ENCODE measurements around the gene TEX22.

The TEX22 gene

DNA sequence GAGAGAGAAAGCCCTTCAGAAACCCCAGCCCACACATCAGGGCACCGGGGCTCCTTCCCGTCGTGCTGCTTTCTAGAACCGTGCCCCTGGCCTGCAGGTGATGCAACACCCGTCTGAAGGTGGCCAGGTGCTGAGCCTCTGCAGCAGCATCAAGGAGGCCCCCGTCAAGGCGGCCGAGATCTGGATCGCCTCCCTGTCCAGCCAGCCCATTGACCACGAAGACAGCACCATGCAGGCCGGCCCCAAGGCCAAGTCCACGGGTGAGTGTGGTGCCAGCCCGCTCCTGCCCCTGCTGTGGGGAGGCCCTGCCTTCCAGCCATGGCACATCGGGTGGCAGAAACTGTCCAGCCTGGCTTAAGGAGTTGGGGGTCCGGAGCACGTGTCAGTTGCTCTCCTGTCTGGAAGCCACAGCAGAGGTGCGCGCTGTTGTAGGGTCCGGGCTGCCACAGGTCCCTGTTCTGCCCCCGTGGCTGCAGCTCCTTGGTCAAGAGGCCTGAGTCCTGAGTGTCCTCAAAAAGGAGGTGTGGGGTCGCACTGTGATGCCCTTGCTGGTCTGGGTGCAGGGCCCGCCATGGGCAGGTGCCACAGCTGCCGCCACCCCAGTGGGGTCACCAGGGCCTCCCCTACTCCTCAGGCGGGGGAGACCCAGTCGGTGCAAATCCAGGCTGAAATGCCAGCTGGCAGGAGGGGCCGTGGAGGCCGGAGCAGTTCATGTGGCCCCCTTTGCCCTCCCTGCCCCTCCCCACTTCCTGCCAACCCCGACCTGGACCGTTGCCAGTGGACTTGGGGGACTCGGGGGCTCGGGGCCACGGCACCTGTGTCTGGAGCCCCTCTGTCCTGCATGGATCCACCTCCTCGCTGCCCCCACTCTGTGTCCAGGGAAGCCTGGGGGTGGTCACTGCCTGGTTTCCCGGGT is 31.0 kb upstream of the TEX22 start:
- DNase-seq: no peak

DNA sequence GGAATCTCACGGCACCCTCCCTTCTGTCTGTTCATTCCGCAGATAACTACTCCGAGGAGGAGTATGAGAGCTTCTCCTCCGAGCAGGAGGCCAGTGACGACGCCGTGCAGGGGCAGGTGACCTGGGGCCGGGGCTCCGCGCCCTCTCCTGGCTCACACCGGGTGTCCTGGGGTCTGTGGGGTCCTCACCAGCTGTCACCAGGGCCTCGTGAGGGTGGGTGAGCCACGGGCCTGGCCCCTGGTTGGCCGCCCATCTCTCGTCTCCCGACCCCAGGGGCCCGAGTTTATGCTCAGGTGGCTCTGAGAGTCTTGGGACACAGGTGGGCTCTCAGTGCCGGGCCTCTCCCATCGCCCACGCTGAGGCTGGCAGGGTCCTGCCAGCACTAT is 30.3 kb upstream of the TEX22 start:
- DNase-seq: no peak

DNA sequence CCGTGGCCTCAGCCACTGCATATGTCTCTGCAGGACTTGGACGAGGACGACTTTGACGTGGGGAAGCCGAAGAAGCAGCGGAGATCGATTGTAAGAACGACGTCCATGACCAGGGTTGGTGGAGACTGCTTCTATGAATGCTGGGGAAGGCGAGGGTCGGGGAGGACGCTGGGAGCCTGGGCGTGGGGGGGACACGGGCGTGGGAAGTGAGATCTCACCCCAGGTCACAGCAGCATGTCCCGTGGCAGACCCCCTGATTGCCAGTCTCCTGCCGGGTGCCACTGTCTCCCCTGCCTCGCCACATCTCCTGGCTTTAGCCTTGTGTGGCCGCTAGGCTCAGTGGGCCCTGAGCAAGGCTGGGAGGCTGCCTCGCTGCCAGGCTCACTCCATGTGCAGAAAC is 29.9 kb upstream of the TEX22 start:
- no peak for DNase-seq

DNA sequence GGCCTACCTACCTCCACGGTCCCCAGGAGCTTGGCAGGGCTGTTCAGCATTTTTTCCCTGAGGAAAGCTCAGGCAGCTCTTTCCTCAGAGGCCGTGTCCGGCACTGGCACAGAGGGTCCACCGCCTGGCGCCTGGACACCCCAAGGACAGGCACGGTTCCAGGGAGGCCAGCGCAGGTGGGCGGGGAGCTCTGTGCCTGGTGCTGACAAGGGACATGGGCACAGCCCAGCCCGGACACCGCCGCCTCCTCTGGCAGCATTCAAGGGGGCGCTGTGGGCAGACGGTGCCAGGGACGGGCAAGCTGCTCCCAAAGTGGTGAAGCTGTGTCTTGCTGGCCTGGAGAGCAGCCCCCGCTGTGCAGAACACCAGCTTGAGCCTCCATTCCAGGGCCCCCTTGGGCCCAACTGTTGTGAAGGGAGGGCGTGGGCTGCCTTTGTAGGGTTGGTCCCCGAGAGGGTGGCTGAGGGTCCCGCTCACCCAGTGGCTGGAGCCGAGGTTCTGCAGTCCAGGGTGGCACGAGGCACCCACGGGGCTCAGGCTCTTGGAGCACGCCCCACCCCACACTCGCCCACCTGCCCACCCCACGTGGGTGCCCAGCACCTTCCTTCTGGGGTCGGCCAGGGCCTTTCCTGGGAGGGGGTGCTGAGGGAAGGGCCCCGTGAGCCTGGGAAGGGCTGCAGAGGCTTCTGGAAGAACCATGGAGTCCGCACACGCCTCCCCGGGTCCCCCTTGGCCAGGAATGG is 29.3 kb upstream of the TEX22 start:
- DNase-seq: no peak

DNA sequence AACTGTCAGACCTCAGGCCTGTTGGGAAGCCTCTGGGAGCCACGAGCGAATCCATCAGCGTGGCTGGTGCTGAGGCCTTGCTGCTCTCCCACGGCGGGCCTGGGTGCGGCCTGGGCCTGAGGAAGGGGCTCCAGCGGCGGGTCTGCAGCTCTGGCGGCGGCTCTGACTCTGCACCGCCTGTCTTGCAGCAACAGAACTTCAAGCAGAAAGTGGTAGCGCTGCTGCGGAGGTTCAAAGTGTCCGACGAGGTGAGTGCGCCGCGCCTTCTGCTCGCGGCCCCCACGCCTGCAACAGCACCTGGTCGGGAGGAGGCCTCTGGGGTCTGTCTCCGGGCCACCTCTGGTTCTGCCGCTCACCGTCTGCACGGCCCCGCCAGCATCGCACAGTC is 28.7 kb upstream of the TEX22 start:
- no peak for DNase-seq

DNA sequence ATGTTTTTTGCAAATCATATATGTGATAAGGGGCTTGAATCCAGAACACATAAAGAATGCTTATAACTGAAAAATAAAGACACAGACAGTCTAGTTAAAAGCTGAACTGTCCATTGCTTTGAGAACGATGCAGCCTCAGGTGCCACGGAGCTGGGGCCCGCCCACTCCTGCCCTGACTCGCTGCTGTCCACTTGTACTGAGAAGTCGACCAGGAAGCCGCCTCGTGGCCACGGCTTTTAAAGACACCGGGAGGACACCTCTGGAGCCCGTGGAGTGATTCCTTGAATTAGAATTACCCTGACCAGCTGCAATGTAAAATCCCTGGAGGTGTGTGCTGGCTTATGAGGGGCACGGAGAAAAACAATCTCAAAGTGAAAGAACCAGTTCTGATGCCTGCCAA is 23.9 kb upstream of the TEX22 start:
- no peak for DNase-seq

DNA sequence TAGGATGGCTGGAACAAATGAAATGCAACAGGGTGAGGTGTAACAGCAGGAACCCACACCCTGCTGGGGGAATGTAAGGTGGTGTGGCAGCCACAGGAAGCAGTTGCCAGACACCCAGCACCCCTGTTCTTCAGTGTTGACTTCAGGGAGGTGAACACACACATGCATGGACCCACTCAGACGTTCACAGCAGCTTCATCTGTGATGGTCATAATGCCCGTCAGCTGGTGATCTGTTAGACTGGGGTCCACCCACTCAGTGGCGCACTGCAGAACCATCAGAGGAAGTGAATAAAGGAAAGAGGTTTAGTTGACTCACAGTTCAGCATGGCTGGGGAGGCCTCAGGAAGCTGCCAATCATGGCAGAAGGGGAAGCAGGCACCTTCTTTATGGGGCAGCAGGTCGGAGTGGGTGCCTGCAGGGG is 22.7 kb upstream of the TEX22 start:
- DNase-seq: no peak

DNA sequence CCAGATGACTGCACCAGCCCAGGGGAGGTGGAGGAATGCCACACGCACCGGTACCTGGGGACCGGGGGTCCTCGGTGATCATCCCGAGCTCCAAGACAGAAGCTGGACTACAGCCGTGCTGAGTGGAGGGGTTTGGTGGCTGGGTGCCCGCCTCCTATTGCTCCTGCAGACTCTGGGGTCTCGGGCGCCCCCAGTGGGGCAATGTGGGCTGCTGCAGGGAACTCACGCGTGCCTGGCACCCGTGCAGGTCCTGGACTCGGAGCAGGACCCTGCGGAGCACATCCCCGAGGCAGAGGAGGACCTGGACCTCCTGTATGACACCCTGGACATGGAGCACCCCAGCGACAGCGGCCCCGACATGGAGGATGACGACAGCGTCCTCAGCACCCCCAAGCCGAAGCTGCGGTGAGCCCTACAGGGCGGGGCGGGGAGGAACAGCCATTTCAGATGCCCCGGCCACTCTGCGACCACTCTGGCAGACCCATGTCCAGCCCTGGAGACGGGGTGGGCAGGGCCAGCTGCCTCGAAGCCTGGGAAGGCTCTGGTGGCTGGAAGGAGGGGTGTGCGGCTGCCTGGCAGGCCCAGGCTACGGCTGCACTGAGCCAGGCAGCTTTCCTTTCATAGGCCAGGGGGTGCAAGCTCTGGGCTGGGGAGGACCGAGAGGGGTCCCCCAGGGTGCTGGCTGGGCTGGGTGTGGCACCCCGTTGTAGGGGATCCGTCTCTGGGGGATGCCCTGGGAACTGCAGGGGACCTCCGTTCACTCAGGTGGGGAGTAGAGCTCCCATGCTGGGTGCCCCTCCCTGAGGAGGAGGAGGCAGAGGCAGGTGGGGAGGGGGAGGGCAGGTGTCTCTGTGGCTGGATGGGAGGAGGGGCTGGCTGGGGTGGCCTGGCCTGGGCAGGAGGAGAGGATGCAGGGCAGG is 21.6 kb upstream of the TEX22 start:
- DNase-seq: no peak

DNA sequence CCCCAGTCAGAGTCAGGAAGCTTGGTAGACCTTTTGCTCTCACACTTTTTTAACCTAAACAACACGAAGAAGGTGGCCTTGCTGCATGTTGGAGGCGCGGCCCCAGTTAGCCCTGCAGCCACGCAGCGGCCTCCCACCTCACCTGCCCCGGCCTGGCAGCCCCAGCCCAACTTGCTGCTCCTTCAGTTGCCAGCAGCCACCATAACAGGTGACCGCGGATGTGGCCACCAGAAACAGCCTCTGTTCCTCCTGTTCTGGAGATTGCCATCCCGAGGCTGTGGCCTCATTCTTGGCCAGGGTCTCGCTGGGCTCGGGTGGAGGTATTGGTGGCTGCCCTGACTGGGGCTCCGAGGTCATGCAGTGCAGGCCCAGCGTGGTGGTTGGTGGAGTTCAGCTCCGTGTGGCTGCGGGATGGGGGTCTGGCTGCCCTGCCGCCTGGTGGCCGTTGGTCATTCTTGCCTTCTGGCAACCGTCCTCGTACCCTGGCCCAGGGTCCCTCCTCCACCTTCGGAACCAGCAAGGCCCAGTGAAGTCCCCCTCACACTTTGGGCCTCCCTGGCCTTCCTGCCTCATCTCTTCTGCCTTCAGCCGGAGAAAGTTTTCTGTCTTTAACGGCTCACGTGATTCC is 20.7 kb upstream of the TEX22 start:
- no peak for DNase-seq

DNA sequence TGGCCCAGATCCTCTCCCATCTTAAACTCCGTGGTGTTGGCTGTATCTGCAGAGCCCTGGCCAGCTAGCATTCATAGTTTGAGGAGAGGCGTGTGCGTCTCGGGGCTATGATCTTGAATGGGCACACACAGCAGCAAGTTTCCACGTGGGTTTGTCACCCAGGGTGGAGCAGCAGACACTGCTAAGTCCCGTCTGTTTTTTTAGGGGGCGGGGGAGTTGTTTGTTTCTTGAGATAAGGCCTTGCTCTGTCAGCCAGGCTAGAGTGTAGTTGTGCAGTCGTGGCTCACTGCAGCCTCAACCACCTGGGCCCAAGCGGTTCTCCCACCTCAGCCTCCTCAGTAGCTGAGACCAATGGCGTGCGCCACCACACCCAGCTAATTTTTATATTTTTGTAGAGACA is 20.1 kb upstream of the TEX22 start:
- no peak for DNase-seq

DNA sequence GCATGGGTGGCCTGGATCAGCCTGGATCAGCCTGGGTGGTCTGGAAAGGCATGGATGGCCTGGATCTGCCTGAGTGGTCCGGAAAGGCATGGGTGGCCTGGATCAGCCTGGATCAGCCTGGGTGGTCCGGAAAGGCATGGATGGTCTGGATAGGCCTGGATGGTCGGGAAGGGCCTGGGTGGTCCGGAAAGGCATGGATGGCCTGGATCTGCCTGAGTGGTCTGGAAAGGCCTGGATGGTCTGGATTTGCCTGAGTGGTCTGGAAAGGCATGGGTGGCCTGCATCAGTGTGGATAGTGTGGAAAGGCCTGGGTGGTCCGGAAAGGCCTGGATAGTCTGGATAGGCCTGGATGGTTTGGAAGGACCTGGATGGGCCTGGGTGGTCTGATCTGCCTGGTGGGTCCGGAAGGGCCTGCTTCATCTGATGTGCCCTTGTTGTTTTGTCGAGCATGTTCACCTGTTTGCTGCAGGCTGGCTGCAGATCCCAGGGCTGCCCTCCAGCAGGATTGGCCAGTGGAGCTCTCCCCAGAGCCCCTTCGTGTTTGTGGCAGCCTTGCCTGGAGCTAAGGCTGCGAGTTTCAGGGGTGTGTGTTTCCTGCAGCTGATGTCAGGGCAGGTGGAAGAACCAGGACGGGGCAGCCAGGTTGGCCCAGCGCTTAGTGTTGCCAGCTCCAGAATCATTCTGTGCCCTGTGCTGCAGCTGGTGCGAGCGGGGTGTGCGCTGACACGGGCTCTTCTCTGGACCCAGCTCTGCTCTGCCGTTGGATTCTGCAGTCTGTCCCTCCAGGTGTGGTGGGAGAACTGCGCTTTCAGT is 19.3 kb upstream of the TEX22 start:
- DNase-seq: no peak

DNA sequence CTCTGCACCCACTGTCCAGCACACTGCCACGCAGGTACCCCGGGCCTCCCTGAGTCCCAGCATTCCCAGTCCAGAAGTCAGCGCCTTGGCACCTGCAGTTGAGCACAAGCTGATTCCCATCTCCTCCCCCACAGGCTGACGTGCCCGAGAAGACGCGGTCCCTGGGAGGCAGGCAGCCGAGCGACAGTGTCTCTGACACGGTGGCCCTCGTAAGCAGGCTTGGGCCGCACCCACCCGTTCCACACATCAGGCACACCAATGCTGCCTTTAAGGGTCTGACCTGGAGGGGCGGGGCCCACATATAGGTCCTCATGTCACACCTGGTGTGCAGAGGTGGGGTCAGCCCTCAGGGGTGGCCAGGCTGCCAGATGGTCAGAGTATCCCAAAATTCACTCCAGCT is 18.4 kb upstream of the TEX22 start:
- no peak for DNase-seq

DNA sequence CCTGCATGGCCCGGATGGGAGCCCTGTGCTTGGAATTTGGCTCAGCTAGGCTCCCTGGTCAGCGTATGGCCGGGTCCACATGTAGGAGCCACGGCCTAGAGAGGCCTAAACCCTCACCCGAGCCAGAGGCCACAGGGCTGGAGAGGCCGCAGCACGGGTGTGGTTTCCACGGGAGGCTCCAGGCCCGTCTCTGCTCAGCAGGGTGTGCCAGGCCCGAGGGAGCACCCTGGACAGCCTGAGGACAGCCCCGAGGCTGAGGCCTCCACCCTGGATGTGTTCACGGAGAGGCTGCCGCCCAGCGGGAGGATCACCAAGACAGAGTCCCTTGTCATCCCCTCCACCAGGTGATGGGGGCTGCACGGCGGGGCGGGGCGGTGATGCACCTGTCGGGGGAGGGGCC is 17.6 kb upstream of the TEX22 start:
- DNase-seq: no peak

DNA sequence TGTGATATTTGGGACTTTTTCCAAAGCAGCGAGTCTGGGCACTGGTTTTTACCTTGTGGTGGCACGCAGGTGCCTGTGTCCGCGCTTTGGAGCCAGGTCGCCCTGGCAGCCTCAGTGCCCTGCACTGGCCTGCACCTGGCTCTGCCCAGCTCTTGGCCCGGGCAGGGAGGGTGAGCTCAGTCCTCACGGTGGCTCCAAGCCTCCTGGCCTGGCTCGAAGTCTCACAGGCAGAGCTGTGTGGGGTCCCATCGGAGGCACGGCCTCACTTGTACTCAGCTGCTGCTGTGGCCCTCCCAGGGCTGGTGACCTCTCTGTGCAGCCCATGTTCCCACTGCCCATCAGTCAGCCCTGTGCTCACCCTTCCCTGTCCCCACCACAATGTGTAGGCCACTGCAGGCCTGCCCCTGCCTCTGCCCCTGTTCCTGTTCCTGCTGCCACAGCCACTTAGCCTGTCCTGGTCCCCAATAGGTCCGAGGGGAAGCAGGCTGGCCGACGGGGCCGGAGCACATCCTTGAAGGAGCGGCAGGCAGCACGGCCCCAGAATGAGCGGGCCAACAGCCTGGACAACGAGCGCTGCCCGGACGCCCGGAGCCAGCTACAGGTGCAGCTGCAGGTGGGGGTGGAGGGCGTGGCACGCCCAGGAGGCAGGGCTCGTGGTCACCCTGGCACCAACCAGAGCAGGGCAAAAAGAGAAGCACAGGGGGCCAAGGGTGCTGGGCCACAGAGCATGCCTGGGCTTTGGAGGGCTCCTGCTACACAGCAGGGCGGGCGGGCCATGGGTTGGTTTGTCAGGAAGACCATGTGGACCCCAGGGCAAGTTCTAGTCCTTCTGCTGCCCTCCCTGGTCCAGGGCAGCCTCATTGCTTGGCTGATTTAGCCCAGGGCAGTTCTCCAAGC is 16.6 kb upstream of the TEX22 start:
- no peak for DNase-seq

DNA sequence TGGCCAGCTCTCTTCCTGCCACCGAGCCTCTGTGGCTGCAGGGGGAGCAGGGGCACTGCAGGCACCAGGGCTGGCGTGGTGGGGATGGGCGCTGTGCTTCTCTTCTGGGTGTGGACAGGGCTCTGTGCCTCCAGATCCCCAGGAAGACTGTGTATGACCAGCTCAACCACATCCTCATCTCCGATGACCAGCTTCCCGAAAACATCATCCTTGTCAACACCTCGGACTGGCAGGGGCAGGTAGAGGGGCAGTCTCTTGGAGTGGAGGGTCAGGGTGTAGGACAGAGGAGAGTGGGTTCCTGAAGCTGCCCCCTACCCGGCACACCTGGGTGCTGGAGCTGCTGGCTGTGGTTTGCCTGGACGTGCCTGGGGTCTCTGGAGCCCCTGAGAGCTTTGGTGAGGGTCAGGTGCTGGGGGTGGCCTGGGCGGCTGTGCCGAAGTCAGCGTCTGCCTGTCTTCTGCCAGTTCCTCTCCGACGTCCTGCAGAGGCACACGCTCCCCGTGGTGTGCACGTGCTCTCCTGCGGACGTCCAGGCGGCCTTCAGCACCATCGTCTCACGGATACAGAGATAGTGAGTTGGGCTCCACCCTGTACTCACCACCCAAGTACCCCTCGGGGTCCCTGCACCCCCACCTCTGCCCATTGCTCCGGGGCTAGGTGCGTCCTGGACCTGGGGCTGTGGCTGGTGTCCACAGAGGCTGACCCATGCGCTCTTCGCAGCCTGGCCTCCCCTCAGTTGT is 15.8 kb upstream of the TEX22 start:
- no peak for DNase-seq

DNA sequence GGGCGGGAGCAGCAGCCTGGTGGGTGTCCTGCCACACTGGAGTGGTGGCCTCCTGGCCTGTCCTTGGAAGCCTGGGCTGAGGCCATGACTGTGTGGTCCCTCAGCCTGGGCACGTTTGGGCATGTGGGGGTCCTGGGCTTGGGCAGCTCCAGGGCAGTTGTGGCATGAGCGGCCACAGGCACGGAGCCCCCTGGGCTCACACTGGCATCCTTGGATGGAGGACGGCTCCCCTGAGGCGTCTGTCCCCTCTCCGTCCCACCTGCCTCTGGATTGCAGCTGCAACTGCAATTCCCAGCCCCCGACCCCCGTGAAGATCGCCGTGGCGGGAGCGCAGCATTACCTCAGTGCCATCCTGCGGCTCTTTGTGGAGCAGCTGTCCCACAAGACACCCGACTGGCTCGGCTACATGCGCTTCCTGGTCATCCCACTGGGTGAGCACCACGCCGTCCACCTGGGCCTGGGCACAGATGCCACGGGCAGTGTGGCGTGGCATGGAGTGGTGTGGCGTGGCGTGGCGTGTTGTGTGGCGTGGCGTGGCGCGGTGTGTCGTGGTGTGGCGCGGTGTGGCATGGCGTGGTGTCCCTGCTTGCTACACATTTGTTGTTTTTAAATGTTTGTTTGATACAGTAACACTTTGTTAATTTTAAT is 15.1 kb upstream of the TEX22 start:
- no peak for DNase-seq

DNA sequence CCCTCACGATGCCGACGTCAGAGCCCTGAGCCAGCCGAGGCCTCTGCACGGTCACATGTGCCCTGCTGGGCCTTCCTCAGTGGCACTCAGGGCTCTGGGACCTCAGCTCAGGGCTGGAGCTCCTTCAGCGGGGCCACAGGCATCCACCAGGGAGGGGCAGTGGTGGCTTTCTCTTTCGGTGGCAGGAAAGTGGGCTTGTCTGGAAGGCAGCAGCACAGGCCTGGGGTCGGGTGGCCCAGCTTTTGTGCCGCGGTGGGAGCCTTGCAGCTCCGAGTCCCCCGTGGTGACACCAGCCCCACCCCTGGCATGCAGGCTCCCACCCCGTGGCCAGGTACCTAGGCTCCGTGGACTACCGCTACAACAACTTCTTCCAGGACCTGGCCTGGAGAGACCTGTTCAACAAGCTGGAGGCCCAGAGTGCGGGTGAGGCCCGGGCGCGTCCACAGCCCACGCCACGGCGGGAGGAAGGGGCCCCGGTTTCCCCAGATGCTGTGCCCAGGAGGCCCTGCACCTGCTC is 14.2 kb upstream of the TEX22 start:
- no peak for DNase-seq

DNA sequence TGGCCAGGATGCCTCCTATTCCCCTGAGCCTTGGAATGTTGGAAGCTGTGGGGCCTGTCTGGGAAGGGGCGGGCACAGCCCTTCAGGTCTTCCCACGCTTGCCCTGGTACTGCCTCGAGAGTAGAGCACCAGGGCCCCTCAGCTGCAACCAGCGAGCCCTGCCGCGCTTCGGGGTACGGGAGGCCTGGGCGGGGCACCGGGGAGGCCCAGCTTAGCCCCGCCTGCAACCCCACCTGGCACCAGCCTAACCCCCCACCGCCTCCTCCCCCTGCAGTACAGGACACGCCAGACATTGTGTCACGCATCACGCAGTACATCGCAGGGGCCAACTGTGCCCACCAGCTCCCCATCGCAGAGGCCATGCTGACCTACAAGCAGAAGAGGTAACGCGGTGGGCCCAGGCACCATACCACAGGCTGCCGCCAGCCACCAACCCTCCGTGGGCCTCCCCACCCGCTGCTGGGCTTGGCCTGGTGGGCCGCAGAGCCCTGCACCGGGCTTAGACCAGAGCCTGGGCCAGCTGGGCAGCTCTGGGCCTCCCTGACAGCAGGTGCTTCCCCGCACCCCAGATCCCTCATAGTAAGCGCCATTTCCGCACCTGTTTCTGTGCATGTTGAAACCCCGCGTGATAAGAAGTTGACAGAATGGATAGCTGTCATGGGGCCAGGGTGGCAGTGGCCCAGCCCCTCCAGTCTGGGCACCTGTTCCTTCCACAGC is 13.6 kb upstream of the TEX22 start:
- no peak for DNase-seq

DNA sequence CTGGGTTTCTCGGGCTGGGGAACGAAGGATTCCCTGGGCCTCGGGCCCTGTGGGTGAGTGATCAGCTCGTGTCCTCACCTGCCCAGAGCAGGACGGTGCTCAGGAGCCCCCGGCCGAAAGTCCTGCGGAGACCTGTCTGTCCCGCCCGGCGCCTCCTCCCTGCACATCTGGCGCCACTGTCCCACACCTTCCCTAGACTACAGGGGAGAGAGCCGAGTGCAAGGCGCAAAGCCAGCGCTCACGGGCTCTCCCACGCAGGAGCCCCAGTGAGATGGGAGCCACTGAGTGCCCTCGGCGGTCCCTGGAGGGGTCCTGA is 13.1 kb upstream of the TEX22 start:
- no peak for DNase-seq

Measured in T1000 (cell line).